GM12865 (cell line): ENCODE data around the gene NAT16.
A peak's percentile ranks its signal among the peaks of the same experiment; 100 is the strongest.

Experiments
- DNase-seq: peaks from one replicate; pipeline ENCODE4 v3.0.0; 2010; ENCODE audit warnings: low read depth
- H3K4me3 ChIP-seq: 2 replicates; pipeline ENCODE4 v1.5.1; 2011; ENCODE audit warnings: mild to moderate bottlenecking, low read depth, low read length, control low read depth
- TF ChIP-seq, protein P1 (sequence below): IDR thresholded peaks from 2 replicates; pipeline ENCODE4 v1.5.1; 2011; ENCODE audit warnings: low read length, control low read depth, low read depth, inconsistent platforms; ENCODE audit not compliant: insufficient read depth; ENCODE audit errors: missing control alignments

The NAT16 gene

DNA sequence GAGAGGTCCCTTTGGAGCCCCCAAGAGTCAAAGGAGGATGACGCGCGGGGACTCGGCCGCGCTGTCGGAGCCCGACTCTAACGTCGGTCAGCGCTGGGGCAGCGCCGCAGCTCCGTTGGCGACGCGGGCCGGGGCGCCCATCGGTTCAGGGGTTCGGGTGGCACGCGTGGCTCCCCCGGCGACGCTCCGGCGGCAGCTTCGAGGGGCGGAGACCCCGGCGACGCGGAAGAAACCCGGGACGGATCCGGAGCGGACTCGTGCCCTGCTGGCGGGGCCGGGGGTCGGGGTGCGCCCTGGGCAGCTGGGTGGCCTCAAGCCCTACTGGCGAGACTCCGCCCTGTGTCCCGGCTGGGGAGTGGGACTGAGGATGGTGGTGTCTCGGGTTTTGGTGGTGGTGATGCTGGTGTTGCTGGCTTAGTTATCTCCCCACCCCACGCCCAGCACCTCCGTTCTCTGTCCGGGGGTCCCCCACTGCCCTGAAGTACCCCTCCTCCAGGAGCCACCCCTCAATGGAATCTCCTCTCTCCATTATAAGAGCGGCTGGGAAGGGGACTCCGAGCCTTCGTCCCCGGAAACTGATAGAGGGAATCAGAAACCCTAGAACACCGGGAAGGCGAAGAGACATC lies at the start of gene NAT16:
Gene NAT16, minus strand, starts transcription at position 164 of the 626 bp plus-strand sequence. CDS start 5,486 bp downstream, outside the sequence.
- TF ChIP-seq, protein P1, sequence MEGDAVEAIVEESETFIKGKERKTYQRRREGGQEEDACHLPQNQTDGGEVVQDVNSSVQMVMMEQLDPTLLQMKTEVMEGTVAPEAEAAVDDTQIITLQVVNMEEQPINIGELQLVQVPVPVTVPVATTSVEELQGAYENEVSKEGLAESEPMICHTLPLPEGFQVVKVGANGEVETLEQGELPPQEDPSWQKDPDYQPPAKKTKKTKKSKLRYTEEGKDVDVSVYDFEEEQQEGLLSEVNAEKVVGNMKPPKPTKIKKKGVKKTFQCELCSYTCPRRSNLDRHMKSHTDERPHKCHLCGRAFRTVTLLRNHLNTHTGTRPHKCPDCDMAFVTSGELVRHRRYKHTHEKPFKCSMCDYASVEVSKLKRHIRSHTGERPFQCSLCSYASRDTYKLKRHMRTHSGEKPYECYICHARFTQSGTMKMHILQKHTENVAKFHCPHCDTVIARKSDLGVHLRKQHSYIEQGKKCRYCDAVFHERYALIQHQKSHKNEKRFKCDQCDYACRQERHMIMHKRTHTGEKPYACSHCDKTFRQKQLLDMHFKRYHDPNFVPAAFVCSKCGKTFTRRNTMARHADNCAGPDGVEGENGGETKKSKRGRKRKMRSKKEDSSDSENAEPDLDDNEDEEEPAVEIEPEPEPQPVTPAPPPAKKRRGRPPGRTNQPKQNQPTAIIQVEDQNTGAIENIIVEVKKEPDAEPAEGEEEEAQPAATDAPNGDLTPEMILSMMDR, result no peak
- H3K4me3 ChIP-seq, result no peak within 1 kb of the TSS
- no peak for DNase-seq

DNA sequence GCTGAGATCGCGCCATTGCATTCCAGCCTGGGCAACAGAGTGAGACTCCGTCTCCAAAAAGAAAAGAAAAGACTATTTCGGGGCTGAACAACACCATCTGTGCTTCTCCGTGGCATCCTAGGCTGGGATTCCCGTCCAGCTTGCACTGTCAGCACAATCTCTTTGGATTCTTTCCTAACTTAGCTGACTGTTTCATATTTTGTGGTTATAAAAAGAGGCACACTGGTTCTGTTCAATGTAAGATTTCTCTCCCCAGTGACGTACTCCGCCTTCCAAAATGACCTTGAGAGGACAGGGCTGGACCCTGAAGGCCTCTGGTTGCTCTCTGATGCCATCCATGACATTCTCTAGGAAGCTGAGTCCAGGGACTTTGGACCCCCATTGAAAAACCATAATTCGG lies 46.6 kb upstream of the NAT16 start:
- no peak overlapping the region for H3K4me3 ChIP-seq
- DNase-seq, result no peak
- TF ChIP-seq, protein P1, result no peak

DNA sequence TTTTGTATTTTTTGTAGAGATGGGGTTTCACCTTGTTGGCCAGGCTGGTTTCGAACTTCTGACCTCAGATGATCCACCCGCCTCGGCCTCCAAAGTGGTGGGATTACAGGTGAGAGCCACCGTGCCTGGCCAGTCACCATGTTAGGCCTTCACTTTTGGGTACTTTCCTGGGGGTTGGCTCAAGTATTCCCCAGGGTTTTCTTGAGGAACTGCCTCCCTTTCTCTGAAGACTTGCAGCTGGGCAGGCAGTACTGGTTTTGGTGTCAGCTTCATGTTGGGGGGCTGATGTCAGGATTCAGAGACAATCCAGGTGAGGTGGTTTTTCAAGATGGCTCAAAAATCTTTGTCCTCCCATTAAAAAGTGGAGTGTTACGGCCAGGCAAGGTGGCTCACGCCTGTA lies 45.6 kb upstream of the NAT16 start:
- TF ChIP-seq, protein P1, result no peak
- peak; percentile 42 for DNase-seq
- no peak overlapping the region for H3K4me3 ChIP-seq

DNA sequence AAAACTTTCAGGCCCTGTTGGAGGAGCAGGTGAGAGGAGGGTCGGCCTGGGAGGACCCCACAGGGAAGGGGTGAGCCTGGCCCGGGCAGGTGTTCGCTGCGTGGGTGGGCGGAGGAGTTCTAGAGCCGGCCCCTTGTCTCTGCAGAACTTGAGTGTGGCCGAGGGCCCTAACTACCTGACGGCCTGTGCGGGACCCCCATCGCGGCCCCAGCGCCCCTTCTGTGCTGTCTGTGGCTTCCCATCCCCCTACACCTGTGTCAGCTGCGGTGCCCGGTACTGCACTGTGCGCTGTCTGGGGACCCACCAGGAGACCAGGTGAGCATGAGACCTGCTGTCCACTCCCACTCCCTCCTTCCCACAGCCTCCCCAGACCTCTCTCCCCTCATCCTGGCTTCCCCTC lies 43.4 kb upstream of the NAT16 start:
- H3K4me3 ChIP-seq, result no peak overlapping the region
- no peak for DNase-seq
- TF ChIP-seq, protein P1, result no peak

DNA sequence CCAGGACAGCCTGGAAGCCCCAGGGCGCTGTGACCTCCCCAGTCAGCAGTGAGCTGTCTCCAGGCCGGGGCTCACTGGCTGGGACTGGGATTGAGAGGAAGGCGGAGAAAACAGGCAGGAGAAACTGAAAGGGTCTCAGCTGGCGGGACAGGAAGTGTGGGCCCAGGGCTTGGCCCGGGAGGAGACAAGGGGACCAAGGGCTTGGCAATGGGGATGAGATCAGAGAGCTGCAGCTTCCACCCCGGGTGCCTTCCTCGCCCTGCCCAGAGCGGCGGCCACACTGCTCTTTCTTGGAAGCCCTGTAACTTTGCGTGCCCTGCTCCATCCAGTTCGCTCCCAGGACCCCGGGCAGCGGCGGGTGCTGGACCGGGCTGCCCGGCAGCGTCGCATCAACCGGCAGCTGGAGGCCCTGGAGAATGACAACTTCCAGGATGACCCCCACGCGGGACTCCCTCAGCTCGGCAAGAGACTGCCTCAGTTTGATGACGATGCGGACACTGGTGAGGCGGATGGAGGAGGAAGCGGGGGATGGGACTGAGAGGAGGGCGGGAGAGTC lies 42.3 kb upstream of the NAT16 start:
- no peak for DNase-seq
- H3K4me3 ChIP-seq, result no peak overlapping the region
- TF ChIP-seq, protein P1, result no peak

DNA sequence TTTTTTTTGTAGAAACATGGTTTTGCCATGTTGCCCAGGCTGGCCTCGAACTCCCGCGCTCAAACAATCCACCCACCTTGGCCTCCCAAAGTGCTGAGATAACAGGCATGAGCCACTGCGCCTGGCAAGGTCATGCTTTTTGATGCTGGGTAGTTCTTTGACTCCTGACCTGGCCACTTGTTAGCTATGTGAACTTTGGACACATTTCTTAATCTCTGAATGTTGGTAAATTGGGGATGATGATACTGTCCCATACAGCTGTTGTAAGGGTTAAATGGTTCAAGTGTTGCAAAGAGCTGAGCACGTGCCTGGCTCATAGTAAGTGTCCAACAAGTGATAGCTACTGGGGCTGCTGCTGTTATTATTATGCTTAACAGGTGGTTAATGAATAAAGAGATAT lies 40.2 kb upstream of the NAT16 start:
- no peak for DNase-seq
- H3K4me3 ChIP-seq, result no peak overlapping the region
- TF ChIP-seq, protein P1, result no peak
